NB4 (cell line): ENCODE data around the gene CCDC152.

Experiments
- POLR2A ChIP-seq: IDR thresholded peaks from 2 replicates; pipeline ENCODE4 v1.6.1; 2011; ENCODE audit warnings: mild to moderate bottlenecking; ENCODE audit not compliant: insufficient read length; ENCODE audit errors: extremely low read depth
- TF ChIP-seq, protein P1 (sequence below): IDR thresholded peaks from one replicate; pipeline ENCODE4 v1.5.1; 2012; ENCODE audit warnings: low read depth, low read length

DNA sequence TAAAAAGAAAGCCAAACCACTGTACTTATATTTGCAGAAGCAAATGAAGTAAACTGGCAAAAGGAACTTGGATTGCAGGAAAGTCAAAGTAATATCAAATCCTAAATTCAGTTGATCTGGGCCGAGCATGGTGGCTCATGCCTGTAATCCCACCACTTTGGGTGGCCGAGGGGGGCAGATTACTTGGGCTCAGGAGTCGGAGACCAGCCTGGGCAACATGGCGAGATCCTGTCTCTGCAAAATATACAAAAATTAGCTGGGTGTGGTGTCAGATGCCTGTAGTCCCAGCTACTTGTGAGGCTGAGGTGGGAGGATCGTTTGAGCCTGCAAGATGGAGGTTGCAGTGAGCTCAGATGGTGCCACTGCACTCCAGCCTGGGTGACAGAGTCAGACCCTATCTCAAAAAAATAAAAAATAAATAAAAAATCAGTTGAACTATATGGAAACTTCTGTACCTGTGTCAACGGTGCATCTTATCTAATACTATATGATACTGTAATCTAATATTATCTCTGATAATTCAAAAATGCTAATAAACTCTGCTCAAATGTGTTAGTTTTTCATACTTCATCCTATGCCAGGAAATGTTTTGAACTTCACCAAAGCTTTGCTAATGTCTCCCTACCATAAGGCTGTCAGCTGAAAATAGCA, 45.0 kb downstream of the CCDC152 start:
- TF ChIP-seq, protein P1, sequence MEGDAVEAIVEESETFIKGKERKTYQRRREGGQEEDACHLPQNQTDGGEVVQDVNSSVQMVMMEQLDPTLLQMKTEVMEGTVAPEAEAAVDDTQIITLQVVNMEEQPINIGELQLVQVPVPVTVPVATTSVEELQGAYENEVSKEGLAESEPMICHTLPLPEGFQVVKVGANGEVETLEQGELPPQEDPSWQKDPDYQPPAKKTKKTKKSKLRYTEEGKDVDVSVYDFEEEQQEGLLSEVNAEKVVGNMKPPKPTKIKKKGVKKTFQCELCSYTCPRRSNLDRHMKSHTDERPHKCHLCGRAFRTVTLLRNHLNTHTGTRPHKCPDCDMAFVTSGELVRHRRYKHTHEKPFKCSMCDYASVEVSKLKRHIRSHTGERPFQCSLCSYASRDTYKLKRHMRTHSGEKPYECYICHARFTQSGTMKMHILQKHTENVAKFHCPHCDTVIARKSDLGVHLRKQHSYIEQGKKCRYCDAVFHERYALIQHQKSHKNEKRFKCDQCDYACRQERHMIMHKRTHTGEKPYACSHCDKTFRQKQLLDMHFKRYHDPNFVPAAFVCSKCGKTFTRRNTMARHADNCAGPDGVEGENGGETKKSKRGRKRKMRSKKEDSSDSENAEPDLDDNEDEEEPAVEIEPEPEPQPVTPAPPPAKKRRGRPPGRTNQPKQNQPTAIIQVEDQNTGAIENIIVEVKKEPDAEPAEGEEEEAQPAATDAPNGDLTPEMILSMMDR: no peak
- no peak for TF ChIP-seq POLR2A
